Gastroesophageal sphincter (tissue), 4 donors: ENCODE data around the gene PRADC1. TPM values are rescaled to one million over a fixed set of nuclear protein-coding genes. Genes with fewer than 3 reads are reported as not detected.

ENCODE experiments used
- ATAC-seq: fragments of 150-250 bp; one replicate; pipeline ENCODE4 v1.9.1; 2016; ENCODE audit warnings: mild to moderate bottlenecking, moderate library complexity
- H3K27ac ChIP-seq, 4 donors: fragments of 200-600 bp; sonication (generic) in 3 of 4; 1 replicate in 3 of 4; 2 replicates in 1 of 4; pipeline ENCODE4 v1.5.1; 2016 to 2019
- H3K27me3 ChIP-seq: fragments of 200-600 bp; sonication (generic); one replicate; pipeline ENCODE4 v1.5.1; 2019
- H3K36me3 ChIP-seq, 2 donors: fragments of 200-600 bp; sonication (generic); one replicate each; pipeline ENCODE4 v1.5.1; 2019; ENCODE audit warnings: control low read depth in 1 of 2
- H3K4me1 ChIP-seq, 3 donors: fragments of 200-600 bp; sonication (generic); 1 replicate in 2 of 3; 2 replicates in 1 of 3; pipeline ENCODE4 v1.5.1; 2016 to 2019; ENCODE audit warnings: control low read depth in 2 of 3
- H3K4me3 ChIP-seq, 2 donors: fragments of 200-600 bp; sonication (generic); one replicate each; pipeline ENCODE4 v1.5.1; 2019; ENCODE audit warnings: mild to moderate bottlenecking in 1 of 2, moderate library complexity in 1 of 2
- H3K9me3 ChIP-seq, 3 donors: fragments of 200-600 bp; sonication (generic); one replicate each; pipeline ENCODE4 v1.5.1; 2017 to 2019; ENCODE audit warnings: control low read depth in 2 of 3
- EP300 ChIP-seq: sonication (generic); formaldehyde crosslinking; IDR thresholded peaks from one replicate; pipeline ENCODE4 v1.6.1; 2017; ENCODE audit warnings: antibody characterized with exemption, mild to moderate bottlenecking
- POLR2A ChIP-seq, 2 donors: fragments of 450-650 bp; IDR thresholded peaks; one replicate each; pipeline ENCODE4 v1.6.1; 2017; ENCODE audit warnings: antibody characterized with exemption in 2 of 2, mild to moderate bottlenecking in 2 of 2, moderate library complexity in 1 of 2
- POLR2AphosphoS5 ChIP-seq: sonication (generic); formaldehyde crosslinking; IDR thresholded peaks from one replicate; pipeline ENCODE4 v1.6.1; 2017; ENCODE audit warnings: antibody characterized with exemption
- whole genome bisulfite sequencing, 2 donors: methylation state at CpG; one replicate each; pipeline ENCODE4 v1.1.5; 2018; ENCODE audit warnings: low coverage in 1 of 2; 5-methylcytosine and 5-hydroxymethylcytosine counted together
- total RNA-seq, 4 donors: library from RNA; depleted of rRNA; stranded (reverse); fragments of >200 nt; gene quantifications; one replicate each; pipeline ENCODE4 v1.1.0, GENCODE V29; 2016
- TF ChIP-seq, protein P1 (sequence below), 4 experiments: fragments of 200-600 bp in 2 of 4; fragments of 450-650 bp in 2 of 4; sonication (generic) in 1 of 4; IDR thresholded peaks; one replicate each; pipeline ENCODE4 v1.5.1; 2017 to 2019; ENCODE audit warnings: antibody characterized with exemption in 4 of 4, mild to moderate bottlenecking in 2 of 4, moderate library complexity in 2 of 4

The PRADC1 gene
- total RNA-seq: 10 to 100 TPM; 21.7 to 37.5 (median 30.2) TPM

DNA sequence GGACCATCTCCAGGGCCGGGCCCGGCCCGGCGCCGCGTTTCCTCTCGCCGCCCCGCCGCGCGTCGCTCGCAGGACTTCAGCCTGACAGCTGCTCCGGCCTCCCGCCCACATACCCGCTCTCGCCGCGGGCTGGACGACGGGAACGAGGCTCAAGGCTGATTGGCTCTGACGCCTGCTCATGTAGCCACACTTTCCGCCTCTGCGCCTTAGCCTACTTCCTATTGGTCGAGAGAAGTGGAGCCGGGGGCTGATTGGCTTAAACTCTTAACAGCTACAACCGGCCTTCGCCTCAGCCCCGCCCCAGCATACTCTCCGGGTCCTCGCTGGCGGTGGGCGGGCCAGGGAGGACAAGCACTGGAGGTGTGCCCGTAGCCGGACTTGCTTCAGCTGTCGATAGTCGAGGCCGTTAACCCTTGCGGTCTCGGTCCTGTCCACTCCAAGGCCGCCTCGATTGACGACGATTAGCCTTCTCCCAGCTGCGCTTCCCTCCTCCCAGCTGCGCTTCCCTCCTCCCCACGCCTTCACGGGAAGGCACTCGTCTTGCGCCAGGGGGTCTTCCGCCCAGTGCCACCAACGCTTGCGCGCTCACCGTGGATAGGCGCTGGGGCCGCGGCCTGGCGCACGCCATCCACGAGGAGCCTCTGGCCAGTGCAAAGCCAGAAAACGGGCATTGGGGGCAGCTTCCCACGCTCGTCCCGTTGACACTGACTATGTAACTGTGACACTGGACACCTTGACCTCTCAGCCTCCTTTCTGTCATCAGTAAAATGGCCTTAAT, at the start of gene PRADC1:
Gene PRADC1, minus strand, starts transcription at position 86 of the 778 bp plus-strand sequence. Its CDS starts 79 bp downstream, at position 7.
- H3K9me3 ChIP-seq: no peaks in the 10 kb centered on the region
- peak; percentile 39 for TF ChIP-seq POLR2AphosphoS5
- TF ChIP-seq, protein P1, sequence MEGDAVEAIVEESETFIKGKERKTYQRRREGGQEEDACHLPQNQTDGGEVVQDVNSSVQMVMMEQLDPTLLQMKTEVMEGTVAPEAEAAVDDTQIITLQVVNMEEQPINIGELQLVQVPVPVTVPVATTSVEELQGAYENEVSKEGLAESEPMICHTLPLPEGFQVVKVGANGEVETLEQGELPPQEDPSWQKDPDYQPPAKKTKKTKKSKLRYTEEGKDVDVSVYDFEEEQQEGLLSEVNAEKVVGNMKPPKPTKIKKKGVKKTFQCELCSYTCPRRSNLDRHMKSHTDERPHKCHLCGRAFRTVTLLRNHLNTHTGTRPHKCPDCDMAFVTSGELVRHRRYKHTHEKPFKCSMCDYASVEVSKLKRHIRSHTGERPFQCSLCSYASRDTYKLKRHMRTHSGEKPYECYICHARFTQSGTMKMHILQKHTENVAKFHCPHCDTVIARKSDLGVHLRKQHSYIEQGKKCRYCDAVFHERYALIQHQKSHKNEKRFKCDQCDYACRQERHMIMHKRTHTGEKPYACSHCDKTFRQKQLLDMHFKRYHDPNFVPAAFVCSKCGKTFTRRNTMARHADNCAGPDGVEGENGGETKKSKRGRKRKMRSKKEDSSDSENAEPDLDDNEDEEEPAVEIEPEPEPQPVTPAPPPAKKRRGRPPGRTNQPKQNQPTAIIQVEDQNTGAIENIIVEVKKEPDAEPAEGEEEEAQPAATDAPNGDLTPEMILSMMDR (IDR thresholded peaks at IDR 0.05): no peak
- peak; percentile 55 to 56 for TF ChIP-seq POLR2A (IDR thresholded peaks at IDR 0.05)
- TF ChIP-seq EP300: no peak
- H3K4me3 ChIP-seq: peak within 1 kb of the TSS; percentile 86 to 87
- ATAC-seq: peak; percentile 98
- peaks cover 0 to 24% of the 10 kb centered on the region in 2 donors for H3K36me3 ChIP-seq
- WGBS, 2 donors: 0% methylated on average over 12 of the region's 67 CpGs; no CpG with 5 or more reads in 1 of the 2 donors
- H3K4me1 ChIP-seq: peaks cover 0 to 45% (median 15%) of the 10 kb centered on the region in 3 donors
- H3K27ac ChIP-seq: peak within 1 kb of the TSS; percentile 45 to 93 (median 90)
- no peaks in the 10 kb centered on the region for H3K27me3 ChIP-seq

GRCh38 chr2:73281244-73281643, 48.2 kb upstream of the PRADC1 start:
- H3K27me3 ChIP-seq: peaks cover 26% of the 10 kb centered on the region
- peaks cover 0 to 23% (median 9%) of the 10 kb centered on the region in 3 donors for H3K4me1 ChIP-seq
- no peak overlapping the region for H3K27ac ChIP-seq
- no peak for ATAC-seq
- no peak overlapping the region for H3K4me3 ChIP-seq
- no peaks in the 10 kb centered on the region for H3K36me3 ChIP-seq
- TF ChIP-seq POLR2AphosphoS5 (no peak), POLR2A (IDR thresholded peaks at IDR 0.05) (no peak), EP300 (no peak)
- TF ChIP-seq, protein P1 (IDR thresholded peaks at IDR 0.05): no peak
- peaks cover 0 to 4% (median 0%) of the 10 kb centered on the region in 3 donors for H3K9me3 ChIP-seq

DNA sequence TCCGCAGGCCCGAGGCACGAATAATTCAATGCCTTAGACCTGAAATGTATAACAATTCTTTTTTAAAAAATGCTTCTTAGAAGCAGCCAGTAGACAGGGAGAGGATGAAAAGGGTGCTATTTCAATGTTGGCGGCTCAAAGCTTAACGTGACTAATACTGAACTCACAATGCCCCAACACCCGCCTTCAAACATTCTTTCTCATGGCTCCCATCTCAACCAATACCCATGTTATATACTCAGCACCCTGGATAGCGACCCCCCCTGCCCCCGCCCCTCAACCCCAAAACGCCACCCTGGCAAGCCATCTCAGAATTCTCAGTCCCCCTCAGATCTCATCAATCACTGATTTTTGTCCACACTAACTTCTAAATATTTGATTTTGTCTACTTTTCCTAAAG, 46.8 kb upstream of the PRADC1 start:
- H3K27me3 ChIP-seq: peaks cover 14% of the 10 kb centered on the region
- WGBS, 2 donors: 71 to 88% methylated on average over 3 to 9 of the region's 9 CpGs
- peaks cover 0 to 18% (median 8%) of the 10 kb centered on the region in 3 donors for H3K4me1 ChIP-seq
- H3K9me3 ChIP-seq: peaks cover 0 to 4% (median 0%) of the 10 kb centered on the region in 3 donors
- no peak overlapping the region for H3K4me3 ChIP-seq
- no peak overlapping the region for H3K27ac ChIP-seq
- ATAC-seq: no peak
- H3K36me3 ChIP-seq: no peaks in the 10 kb centered on the region
- TF ChIP-seq, protein P1 (IDR thresholded peaks at IDR 0.05): no peak
- no peak for TF ChIP-seq EP300
- no peak for TF ChIP-seq POLR2AphosphoS5
- no peak for TF ChIP-seq POLR2A (IDR thresholded peaks at IDR 0.05)

GRCh38 chr2:73272270-73272669, 39.2 kb upstream of the PRADC1 start:
- no peak for ATAC-seq
- peaks cover 0 to 13% (median 0%) of the 10 kb centered on the region in 3 donors for H3K9me3 ChIP-seq
- no peak overlapping the region for H3K27ac ChIP-seq
- no peaks in the 10 kb centered on the region for H3K36me3 ChIP-seq
- H3K4me1 ChIP-seq: peaks cover 0 to 17% (median 4%) of the 10 kb centered on the region in 3 donors
- no CpG with 5 or more reads among the region's 1 CpG for WGBS, 2 donors
- peaks cover 46% of the 10 kb centered on the region for H3K27me3 ChIP-seq
- TF ChIP-seq POLR2AphosphoS5 (no peak), POLR2A (IDR thresholded peaks at IDR 0.05) (no peak), EP300 (no peak)
- TF ChIP-seq, protein P1 (IDR thresholded peaks at IDR 0.05): no peak
- no peak overlapping the region for H3K4me3 ChIP-seq
